GM23338 (cell line): ENCODE measurements around the gene TRAF1. TPM values are rescaled to one million over a fixed set of nuclear protein-coding genes. Genes with fewer than 3 reads are reported as not detected.

Source experiments
- ATAC-seq: fragments of 200-7000 bp; cut with Tn5 transposase; 3 replicates; pipeline ENCODE4 v1.9.1; 2020
- DNase-seq: peaks from one replicate; pipeline ENCODE4 v3.0.0-alpha.2; 2015; ENCODE audit warnings: low spot score
- H2AFZ ChIP-seq: fragments of 200-600 bp; sonication (generic); 2 replicates; pipeline ENCODE4 v1.8.0; 2016; ENCODE audit warnings: antibody characterized with exemption, mild to moderate bottlenecking, moderate library complexity
- H3F3A ChIP-seq: fragments of 200-600 bp; sonication (generic); replicated peaks from 2 replicates; pipeline ENCODE4 v1.8.0; 2017; ENCODE audit warnings: antibody characterized with exemption, mixed run types, low read depth
- H3K27ac ChIP-seq: fragments of 200-600 bp; sonication (generic); 2 replicates; pipeline ENCODE4 v1.6.1; 2016; ENCODE audit warnings: low read depth
- H3K27me3 ChIP-seq: fragments of 200-600 bp; sonication (generic); 2 replicates; pipeline ENCODE4 v1.8.0; 2016; ENCODE audit warnings: mild to moderate bottlenecking, mixed run types, moderate library complexity; ENCODE audit not compliant: insufficient read depth
- H3K36me3 ChIP-seq: fragments of 200-600 bp; sonication (generic); 2 replicates; pipeline ENCODE4 v1.8.0; 2016; ENCODE audit warnings: mild to moderate bottlenecking; ENCODE audit not compliant: insufficient read depth
- H3K4me1 ChIP-seq: fragments of 200-600 bp; sonication (generic); 2 replicates; pipeline ENCODE4 v1.8.0; 2016; ENCODE audit warnings: mild to moderate bottlenecking, moderate library complexity; ENCODE audit not compliant: insufficient read depth
- H3K4me2 ChIP-seq: fragments of 200-600 bp; sonication (generic); 2 replicates; pipeline ENCODE4 v1.7.1; 2017; ENCODE audit warnings: mixed run types
- H3K4me3 ChIP-seq: fragments of 200-600 bp; sonication (generic); 2 replicates; pipeline ENCODE4 v1.6.1; 2016; ENCODE audit warnings: mixed run types
- H3K79me2 ChIP-seq: fragments of 200-600 bp; sonication (generic); replicated peaks from 2 replicates; pipeline ENCODE4 v1.8.0; 2017; ENCODE audit warnings: mild to moderate bottlenecking; ENCODE audit not compliant: insufficient read depth
- H3K9me2 ChIP-seq: fragments of 200-600 bp; sonication (generic); 2 replicates; pipeline ENCODE4 v1.8.0; 2017; ENCODE audit not compliant: insufficient read depth
- H4K20me1 ChIP-seq: fragments of 200-600 bp; sonication (generic); replicated peaks from 2 replicates; pipeline ENCODE4 v1.8.0; 2017; ENCODE audit warnings: mild to moderate bottlenecking; ENCODE audit not compliant: insufficient read depth
- H3K27ac Mint-ChIP-seq: 2 replicates; pipeline ENCODE4 v1.8.0; 2020; ENCODE audit warnings: inconsistent platforms, mild to moderate bottlenecking, moderate library complexity, mixed read lengths
- H3K27me3 Mint-ChIP-seq: 3 replicates; pipeline ENCODE4 v1.8.0; 2022; ENCODE audit warnings: low read depth, mild to moderate bottlenecking, moderate library complexity, mixed read lengths, inconsistent platforms; ENCODE audit not compliant: insufficient read depth, poor library complexity
- H3K36me3 Mint-ChIP-seq: 3 replicates; pipeline ENCODE4 v1.8.0; 2021; ENCODE audit warnings: low read depth, mild to moderate bottlenecking, inconsistent platforms, moderate library complexity, mixed read lengths
- H3K4me1 Mint-ChIP-seq: 3 replicates; pipeline ENCODE4 v1.8.0; 2020; ENCODE audit warnings: mild to moderate bottlenecking, inconsistent platforms, mixed read lengths
- H3K4me3 Mint-ChIP-seq: 3 replicates; pipeline ENCODE4 v1.8.0; 2021; ENCODE audit warnings: moderate library complexity, mild to moderate bottlenecking, inconsistent platforms, mixed read lengths
- H3K9me3 Mint-ChIP-seq: 3 replicates; pipeline ENCODE4 v1.8.0; 2020; ENCODE audit warnings: moderate library complexity, mild to moderate bottlenecking, inconsistent platforms, mixed read lengths
- CREB1 ChIP-seq: fragments of 250-450 bp; sonication (Bioruptor Pico); IDR thresholded peaks from 2 replicates; pipeline ENCODE4 v1.5.0; 2020; ENCODE audit warnings: low read depth, mild to moderate bottlenecking, moderate library complexity
- CTCF ChIP-seq, 2 experiments: fragments of 200-600 bp in 1 of 2; sonication (generic) in 1 of 2; conservative IDR thresholded peaks; 2 replicates each; pipeline versions ENCODE4 v1.5.1 to v1.6.1; 2016 to 2017; ENCODE audit warnings: antibody characterized with exemption in 2 of 2, low read depth in 2 of 2, mild to moderate bottlenecking in 2 of 2, moderate library complexity in 1 of 2
- EZH2 ChIP-seq: fragments of 200-600 bp; sonication (generic); IDR thresholded peaks from one replicate; pipeline ENCODE4 v1.8.0; 2017; ENCODE audit warnings: antibody characterized with exemption, mild to moderate bottlenecking, low read depth; ENCODE audit not compliant: unreplicated experiment
- EZH2phosphoT487 ChIP-seq: fragments of 200-600 bp; sonication (generic); IDR thresholded peaks from one replicate; pipeline ENCODE4 v1.8.1; 2018; ENCODE audit warnings: antibody characterized with exemption; ENCODE audit not compliant: unreplicated experiment
- JUNB ChIP-seq: IDR thresholded peaks from one replicate; pipeline ENCODE4 v1.6.1; 2016; ENCODE audit warnings: antibody characterized with exemption; ENCODE audit not compliant: unreplicated experiment
- NANOG ChIP-seq: IDR thresholded peaks from 2 replicates; pipeline ENCODE4 v1.6.1; 2016; ENCODE audit warnings: antibody characterized with exemption, borderline replicate concordance
- POLR2AphosphoS5 ChIP-seq: IDR thresholded peaks from 2 replicates; pipeline ENCODE4 v1.6.1; 2016; ENCODE audit warnings: antibody characterized with exemption, low read depth
- STAT1 ChIP-seq: IDR thresholded peaks from one replicate; pipeline ENCODE4 v1.6.1; 2016; ENCODE audit warnings: antibody characterized with exemption; ENCODE audit not compliant: unreplicated experiment
- ZNF114 ChIP-seq: fragments of 250-450 bp; sonication (Bioruptor Pico); IDR thresholded peaks from 2 replicates; pipeline ENCODE4 v1.5.0; 2020; ENCODE audit warnings: mild to moderate bottlenecking, moderate library complexity
- ZNF331 ChIP-seq: fragments of 250-450 bp; sonication (Bioruptor Pico); IDR thresholded peaks from 2 replicates; pipeline ENCODE4 v1.5.0; 2020; ENCODE audit warnings: low read depth, mild to moderate bottlenecking, moderate library complexity
- polyA plus RNA-seq: library from polyadenylated mRNA; unstranded; fragments of >200 nt; fragmentation: Nextera tagmentation; extraction: Ambion mirVana; gene quantifications from 2 replicates; pipeline ENCODE4 v1.2.1, GENCODE V29; 2016
- total RNA-seq: library from RNA; depleted of rRNA; stranded (reverse); fragments of >200 nt; shearing (Covaris generic); gene quantifications from 2 replicates; pipeline ENCODE4 v1.2.3, GENCODE V29; 2014
- TF ChIP-seq, protein P1 (sequence below): IDR thresholded peaks from 2 replicates; pipeline ENCODE4 v1.6.1; 2016; ENCODE audit warnings: antibody characterized with exemption
- TF ChIP-seq, protein P2 (sequence below): IDR thresholded peaks from one replicate; pipeline ENCODE4 v1.6.1; 2018; ENCODE audit warnings: antibody characterized with exemption; ENCODE audit not compliant: unreplicated experiment
- TF ChIP-seq, protein P3 (sequence below): fragments of 250-450 bp; sonication (Bioruptor Pico); IDR thresholded peaks from 2 replicates; pipeline ENCODE4 v1.5.0; 2020; ENCODE audit warnings: mild to moderate bottlenecking, moderate library complexity

Gene TRAF1
- total and polyA plus RNA-seq, 2 experiments from 2014 or later = 0.39 to 1.4 TPM

GRCh38 chr9:120891884-120892747, 34.5 kb downstream of the TRAF1 start:
- peaks cover 17% of the 10 kb centered on the region for H3K27me3 Mint-ChIP-seq
- no peak overlapping the region for H3K27ac Mint-ChIP-seq
- Histone ChIP-seq H3F3A (peaks cover 8% of the 10 kb centered on the region), H3K27ac (no peak overlapping the region), H3K4me3 (no peak overlapping the region), H3K4me1 (peaks cover 6% of the 10 kb centered on the region; the same call in 1 of the 2 replicates), H3K36me3 (no peaks in the 10 kb centered on the region), H3K9me2 (no peaks in the 10 kb centered on the region), H3K79me2 (no peaks in the 10 kb centered on the region), H2AFZ (peak overlapping the region; percentile 85; the same call in 1 of the 2 replicates), H3K27me3 (peaks cover 21% of the 10 kb centered on the region), H3K4me2 (no peak overlapping the region), H4K20me1 (no peaks in the 10 kb centered on the region)
- ATAC-seq (no peak; the same call in 2 of the 3 replicates), DNase-seq (no peak)
- no peaks in the 10 kb centered on the region for H3K36me3 Mint-ChIP-seq
- peaks cover 20% of the 10 kb centered on the region for H3K4me1 Mint-ChIP-seq
- H3K4me3 Mint-ChIP-seq = no peak overlapping the region
- H3K9me3 Mint-ChIP-seq = no peaks in the 10 kb centered on the region
- TF ChIP-seq, protein P1, sequence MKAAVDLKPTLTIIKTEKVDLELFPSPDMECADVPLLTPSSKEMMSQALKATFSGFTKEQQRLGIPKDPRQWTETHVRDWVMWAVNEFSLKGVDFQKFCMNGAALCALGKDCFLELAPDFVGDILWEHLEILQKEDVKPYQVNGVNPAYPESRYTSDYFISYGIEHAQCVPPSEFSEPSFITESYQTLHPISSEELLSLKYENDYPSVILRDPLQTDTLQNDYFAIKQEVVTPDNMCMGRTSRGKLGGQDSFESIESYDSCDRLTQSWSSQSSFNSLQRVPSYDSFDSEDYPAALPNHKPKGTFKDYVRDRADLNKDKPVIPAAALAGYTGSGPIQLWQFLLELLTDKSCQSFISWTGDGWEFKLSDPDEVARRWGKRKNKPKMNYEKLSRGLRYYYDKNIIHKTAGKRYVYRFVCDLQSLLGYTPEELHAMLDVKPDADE = no peak
- TF ChIP-seq, protein P2, sequence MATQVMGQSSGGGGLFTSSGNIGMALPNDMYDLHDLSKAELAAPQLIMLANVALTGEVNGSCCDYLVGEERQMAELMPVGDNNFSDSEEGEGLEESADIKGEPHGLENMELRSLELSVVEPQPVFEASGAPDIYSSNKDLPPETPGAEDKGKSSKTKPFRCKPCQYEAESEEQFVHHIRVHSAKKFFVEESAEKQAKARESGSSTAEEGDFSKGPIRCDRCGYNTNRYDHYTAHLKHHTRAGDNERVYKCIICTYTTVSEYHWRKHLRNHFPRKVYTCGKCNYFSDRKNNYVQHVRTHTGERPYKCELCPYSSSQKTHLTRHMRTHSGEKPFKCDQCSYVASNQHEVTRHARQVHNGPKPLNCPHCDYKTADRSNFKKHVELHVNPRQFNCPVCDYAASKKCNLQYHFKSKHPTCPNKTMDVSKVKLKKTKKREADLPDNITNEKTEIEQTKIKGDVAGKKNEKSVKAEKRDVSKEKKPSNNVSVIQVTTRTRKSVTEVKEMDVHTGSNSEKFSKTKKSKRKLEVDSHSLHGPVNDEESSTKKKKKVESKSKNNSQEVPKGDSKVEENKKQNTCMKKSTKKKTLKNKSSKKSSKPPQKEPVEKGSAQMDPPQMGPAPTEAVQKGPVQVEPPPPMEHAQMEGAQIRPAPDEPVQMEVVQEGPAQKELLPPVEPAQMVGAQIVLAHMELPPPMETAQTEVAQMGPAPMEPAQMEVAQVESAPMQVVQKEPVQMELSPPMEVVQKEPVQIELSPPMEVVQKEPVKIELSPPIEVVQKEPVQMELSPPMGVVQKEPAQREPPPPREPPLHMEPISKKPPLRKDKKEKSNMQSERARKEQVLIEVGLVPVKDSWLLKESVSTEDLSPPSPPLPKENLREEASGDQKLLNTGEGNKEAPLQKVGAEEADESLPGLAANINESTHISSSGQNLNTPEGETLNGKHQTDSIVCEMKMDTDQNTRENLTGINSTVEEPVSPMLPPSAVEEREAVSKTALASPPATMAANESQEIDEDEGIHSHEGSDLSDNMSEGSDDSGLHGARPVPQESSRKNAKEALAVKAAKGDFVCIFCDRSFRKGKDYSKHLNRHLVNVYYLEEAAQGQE = no peak
- no peak for TF ChIP-seq NANOG
- TF ChIP-seq EZH2 = no peak
- TF ChIP-seq STAT1 = no peak
- no peak for TF ChIP-seq EZH2phosphoT487
- TF ChIP-seq CTCF (conservative IDR thresholded peaks at IDR 0.05; ENCODE audit: low read depth in 2 of 2) = no peak
- no peak for TF ChIP-seq JUNB
- TF ChIP-seq CREB1 (CRISPR knock-in tag) = no peak
- no peak for TF ChIP-seq ZNF114
- TF ChIP-seq POLR2AphosphoS5 = no peak
- TF ChIP-seq, protein P3, sequence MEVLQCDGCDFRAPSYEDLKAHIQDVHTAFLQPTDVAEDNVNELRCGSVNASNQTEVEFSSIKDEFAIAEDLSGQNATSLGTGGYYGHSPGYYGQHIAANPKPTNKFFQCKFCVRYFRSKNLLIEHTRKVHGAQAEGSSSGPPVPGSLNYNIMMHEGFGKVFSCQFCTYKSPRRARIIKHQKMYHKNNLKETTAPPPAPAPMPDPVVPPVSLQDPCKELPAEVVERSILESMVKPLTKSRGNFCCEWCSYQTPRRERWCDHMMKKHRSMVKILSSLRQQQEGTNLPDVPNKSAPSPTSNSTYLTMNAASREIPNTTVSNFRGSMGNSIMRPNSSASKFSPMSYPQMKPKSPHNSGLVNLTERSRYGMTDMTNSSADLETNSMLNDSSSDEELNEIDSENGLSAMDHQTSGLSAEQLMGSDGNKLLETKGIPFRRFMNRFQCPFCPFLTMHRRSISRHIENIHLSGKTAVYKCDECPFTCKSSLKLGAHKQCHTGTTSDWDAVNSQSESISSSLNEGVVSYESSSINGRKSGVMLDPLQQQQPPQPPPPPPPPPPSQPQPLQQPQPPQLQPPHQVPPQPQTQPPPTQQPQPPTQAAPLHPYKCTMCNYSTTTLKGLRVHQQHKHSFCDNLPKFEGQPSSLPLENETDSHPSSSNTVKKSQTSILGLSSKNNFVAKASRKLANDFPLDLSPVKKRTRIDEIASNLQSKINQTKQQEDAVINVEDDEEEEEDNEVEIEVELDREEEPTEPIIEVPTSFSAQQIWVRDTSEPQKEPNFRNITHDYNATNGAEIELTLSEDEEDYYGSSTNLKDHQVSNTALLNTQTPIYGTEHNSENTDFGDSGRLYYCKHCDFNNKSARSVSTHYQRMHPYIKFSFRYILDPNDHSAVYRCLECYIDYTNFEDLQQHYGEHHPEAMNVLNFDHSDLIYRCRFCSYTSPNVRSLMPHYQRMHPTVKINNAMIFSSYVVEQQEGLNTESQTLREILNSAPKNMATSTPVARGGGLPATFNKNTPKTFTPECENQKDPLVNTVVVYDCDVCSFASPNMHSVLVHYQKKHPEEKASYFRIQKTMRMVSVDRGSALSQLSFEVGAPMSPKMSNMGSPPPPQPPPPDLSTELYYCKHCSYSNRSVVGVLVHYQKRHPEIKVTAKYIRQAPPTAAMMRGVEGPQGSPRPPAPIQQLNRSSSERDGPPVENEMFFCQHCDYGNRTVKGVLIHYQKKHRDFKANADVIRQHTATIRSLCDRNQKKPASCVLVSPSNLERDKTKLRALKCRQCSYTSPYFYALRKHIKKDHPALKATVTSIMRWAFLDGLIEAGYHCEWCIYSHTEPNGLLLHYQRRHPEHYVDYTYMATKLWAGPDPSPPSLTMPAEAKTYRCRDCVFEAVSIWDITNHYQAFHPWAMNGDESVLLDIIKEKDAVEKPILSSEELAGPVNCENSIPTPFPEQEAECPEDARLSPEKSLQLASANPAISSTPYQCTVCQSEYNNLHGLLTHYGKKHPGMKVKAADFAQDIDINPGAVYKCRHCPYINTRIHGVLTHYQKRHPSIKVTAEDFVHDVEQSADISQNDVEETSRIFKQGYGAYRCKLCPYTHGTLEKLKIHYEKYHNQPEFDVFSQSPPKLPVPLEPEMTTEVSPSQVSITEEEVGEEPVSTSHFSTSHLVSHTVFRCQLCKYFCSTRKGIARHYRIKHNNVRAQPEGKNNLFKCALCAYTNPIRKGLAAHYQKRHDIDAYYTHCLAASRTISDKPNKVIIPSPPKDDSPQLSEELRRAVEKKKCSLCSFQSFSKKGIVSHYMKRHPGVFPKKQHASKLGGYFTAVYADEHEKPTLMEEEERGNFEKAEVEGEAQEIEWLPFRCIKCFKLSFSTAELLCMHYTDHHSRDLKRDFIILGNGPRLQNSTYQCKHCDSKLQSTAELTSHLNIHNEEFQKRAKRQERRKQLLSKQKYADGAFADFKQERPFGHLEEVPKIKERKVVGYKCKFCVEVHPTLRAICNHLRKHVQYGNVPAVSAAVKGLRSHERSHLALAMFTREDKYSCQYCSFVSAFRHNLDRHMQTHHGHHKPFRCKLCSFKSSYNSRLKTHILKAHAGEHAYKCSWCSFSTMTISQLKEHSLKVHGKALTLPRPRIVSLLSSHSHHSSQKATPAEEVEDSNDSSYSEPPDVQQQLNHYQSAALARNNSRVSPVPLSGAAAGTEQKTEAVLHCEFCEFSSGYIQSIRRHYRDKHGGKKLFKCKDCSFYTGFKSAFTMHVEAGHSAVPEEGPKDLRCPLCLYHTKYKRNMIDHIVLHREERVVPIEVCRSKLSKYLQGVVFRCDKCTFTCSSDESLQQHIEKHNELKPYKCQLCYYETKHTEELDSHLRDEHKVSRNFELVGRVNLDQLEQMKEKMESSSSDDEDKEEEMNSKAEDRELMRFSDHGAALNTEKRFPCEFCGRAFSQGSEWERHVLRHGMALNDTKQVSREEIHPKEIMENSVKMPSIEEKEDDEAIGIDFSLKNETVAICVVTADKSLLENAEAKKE = no peak
- TF ChIP-seq ZNF331 (CRISPR knock-in tag) = no peak
